ENCODE measurements around the gene RGL2.
A peak's percentile ranks its signal among the peaks of the same experiment; 100 is the strongest.
"Not testable (repeated sequence)": the region's sequence is repeated elsewhere in the genome, so short reads cannot be mapped to it uniquely, and the experiment has no call there.

Gene RGL2, protein sequence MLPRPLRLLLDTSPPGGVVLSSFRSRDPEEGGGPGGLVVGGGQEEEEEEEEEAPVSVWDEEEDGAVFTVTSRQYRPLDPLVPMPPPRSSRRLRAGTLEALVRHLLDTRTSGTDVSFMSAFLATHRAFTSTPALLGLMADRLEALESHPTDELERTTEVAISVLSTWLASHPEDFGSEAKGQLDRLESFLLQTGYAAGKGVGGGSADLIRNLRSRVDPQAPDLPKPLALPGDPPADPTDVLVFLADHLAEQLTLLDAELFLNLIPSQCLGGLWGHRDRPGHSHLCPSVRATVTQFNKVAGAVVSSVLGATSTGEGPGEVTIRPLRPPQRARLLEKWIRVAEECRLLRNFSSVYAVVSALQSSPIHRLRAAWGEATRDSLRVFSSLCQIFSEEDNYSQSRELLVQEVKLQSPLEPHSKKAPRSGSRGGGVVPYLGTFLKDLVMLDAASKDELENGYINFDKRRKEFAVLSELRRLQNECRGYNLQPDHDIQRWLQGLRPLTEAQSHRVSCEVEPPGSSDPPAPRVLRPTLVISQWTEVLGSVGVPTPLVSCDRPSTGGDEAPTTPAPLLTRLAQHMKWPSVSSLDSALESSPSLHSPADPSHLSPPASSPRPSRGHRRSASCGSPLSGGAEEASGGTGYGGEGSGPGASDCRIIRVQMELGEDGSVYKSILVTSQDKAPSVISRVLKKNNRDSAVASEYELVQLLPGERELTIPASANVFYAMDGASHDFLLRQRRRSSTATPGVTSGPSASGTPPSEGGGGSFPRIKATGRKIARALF

DNA sequence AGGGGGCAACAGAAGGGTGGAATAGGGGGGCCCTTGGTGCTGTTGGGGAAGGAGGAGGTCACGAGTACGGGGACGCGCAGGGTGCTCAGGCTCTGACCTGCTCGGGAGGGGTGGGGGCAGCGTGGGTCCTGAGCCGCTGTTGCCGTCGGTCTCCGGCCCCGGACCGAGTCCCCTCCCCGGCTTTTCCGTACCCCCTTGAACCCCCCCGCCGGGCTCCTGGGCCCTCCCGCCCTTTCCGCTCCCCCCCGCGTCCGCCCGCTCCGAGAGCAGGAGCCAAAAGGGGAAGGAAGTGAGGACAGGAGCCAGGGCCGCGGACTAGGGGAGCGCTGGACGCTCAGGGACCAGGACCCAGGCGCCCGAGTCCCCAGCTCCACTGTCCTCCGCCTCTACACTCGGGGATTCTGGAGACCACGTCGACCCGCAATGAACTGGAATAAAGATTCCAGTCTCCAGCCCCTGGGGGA lies at the start of gene RGL2:
Gene RGL2, minus strand, starts transcription at position 170 of the 464 bp plus-strand sequence. CDS start 332 bp downstream, outside the sequence.
- peak; percentile 66 for DNase-seq

DNA sequence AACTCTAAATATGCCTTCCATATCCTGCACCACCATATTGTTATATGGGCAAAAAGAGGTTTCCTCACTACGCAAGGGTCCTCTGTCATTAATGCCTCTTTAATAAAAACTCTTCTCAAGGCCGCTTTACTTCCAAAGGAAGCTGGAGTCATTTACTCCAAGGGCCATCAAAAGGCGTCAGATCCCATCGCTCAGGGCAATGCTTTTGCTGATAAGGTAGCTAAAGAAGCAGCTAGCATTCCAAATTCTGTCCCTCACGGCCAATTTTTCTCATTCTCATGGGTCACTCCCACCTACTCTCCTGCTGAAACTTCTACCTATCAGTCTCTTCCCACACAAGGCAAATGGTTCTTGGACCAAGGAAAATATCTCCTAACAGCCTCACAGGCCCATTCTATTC lies 49.1 kb upstream of the RGL2 start:
- no peak for DNase-seq

DNA sequence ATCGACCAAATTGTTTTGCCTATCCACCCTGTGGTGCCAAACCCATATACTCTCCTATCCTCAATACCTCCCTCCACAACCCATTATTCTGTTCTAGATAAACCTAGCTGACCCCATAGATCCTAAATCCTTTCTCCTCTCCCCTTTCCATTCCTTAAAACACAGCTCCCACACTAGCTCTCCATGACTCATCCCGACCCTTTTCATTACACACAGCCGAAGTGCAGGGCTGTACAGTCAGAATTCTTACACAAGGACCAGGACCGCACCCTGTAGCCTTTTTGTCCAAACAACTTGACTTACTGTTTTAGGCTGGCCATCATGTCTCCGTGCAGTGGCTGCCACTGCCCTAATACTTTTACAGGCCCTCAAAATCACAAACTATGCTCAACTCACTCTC lies 48.2 kb upstream of the RGL2 start:
- DNase-seq: not testable (repeated sequence)

DNA sequence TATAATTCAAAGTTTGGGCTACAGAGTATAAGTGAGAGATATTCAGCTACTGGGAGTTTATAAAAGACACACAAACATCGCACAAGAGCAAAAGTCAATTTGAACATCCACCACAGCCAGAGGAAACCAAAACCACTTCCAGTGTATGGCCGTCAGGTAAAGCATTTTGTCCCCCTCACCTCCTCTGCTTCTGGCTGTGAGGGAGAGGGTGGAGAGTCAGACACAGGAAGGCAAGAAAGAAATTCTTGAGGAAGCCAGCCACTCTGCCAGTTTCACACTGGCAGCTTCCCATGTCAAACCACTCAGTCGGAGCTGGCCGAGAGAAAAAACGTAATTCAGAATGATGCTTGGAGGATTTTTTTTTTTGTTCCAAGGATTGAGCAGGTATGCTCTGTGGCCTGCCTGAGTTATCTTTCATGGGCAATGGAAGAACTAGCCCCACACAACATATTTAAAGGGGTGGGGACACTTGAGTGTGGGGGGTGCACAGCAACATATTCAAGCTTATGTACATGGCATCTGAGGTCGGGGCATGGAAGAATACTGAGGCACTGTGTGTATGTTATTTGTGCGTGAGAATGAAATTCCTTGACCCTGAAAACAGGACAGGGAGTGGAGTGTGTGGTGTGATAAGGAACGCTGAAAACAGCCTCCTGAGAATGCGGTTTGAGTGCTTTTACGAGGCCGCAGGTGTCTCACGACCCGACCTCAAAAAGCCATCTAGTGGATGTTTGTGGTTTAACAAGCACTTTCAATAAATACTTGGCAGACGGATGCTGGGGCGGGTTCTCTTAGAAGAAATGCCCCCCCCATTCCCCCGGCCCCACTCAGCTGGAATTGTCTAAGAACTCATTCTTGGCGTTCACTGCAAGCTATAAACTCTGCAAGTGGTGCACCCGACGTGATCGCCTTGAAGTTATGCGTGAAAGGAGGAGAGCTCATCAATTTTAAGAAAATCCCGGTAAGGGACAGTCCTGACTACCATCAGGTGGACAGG lies 46.3 kb upstream of the RGL2 start:
- DNase-seq: peak; percentile 82

DNA sequence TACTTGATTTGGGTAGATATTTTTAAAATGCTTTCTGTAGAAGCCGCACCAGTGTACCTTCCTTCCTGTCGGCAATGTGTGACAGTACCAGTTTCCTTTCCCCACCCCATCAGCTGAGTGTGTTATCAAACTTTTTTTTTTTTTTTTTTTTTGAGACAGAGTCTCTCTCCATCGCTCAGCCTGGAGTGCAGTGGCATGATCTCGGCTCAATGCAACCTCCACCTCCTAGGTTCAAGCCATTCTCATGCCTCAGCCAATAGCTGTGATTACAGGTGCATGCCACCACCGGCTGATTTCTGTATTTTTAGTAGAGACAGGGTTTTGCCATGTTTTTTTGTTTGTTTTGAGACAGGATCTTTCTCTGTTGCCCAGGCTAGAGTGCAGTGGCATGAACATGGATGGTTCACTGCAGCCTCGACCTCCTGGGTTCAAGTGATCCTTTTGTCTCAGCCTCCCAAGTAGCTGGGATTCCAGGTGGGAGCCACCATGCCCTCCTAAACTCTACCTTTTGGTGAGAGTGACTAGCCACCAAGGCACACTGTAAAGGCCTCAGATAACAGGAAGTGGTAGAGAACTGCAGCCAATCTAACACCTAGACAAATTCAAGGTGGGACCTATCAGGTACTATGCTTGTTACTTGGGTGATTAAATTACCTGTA lies 45.3 kb upstream of the RGL2 start:
- peak; percentile 63 for DNase-seq

DNA sequence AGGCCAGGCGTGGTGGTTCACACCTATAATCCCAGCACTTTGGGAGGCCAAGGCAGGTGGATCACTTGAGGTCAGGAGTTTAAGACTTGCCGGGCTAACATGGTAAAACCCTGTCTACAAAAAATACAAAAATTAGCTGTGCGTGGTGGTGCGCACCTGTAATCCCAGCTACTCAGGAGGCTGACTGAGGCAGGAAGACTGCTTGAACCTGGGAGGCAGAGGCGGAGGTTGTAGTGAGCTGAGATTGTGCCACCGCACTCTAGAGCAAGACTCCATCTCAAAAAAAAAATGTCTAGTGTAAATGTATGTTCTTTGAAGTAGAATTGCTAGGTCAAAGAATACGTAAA lies 44.8 kb upstream of the RGL2 start:
- DNase-seq: not testable (repeated sequence)

DNA sequence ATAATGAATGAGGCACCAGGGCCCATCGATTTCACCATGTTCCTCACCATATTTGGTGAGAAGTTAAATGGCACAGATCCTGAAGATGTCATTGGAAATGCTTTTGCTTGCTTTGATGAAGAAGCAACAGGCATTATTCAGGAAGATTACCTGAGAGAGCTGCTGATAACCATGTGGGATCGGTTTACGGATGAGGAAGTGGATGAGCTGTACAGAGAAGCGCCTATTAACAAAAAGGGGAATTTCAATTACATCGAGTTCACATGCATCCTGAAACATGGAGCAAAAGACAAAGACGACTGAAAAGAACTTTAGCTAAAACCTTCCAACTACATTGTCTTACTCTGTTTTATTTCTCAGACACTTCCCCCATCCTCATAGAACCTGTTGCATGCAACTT lies 40.5 kb upstream of the RGL2 start:
- no peak for DNase-seq

DNA sequence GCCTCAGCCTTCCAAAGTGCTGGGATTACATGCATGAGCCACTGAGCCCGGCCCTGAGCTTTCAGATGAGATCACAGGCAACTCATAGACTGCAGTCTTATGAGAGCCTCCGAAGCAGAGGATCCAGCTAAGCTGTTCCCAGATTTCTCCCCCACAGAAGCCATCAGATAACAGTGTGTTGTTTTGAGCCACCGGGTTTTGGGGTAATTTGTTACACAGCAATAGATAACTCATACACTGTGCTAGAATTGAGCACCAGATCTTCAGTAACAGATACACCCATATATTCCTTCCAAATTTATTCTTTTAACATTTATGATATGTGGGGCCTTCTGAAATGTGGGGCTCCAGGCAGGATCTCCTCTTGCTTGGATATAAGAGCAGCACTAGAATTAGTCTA lies 37.8 kb upstream of the RGL2 start:
- DNase-seq: no peak

DNA sequence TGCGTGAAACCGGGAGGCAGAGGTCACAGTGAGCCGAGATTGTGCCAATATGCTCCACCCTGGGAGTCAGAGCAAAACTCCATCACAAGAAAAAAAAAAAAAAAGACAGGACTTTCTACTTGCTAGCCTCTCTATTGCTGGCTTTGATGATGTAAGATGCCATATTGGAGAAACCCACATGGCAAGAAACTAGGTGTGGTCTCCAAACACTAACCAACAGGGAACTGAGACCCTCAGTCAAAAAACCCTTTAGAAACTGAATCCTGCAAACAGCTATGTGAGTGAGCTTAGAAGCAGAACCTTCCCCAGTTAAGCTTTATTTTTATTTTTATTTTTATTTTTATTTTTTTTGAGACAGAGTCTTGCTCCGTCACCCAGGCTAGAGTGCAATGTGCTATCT lies 37.2 kb upstream of the RGL2 start:
- DNase-seq: no peak

DNA sequence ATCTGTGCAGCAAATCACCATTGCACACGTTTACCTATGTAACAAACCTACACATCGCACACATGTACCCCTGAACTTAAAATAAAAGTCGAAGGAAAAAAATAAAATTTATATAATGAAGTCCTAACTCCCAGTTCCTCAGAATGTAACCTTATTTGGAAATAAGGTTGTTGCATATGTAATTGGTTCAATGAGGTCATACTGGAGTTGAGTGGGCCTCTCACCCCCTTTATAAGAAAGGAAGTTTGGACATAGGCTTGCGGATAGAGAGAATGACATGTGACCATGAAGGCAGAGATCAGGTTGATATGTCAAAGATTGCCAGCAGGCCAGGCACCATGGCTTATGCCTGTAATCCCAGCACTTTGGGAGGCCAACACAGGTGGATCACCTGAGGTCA lies 34.9 kb upstream of the RGL2 start:
- DNase-seq: no peak

DNA sequence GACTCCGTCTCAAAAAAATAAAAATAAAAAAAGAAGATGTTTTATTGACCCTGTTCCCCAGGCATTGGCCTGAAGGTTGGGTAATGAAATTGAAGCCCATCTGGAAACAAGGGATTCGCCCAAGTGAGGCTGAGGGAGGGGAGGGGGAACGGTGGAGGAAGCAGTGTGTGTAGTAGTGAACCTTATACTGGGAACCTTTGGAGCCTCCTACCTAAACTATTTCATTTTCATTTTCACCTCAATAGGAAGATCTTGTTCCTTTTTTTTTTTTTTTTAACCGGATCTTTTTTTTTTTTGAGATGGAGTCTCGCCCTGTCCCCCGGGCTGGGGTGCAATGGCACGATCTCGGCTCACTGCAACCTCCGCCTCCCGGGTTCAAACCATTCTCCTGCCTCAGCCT lies 32.0 kb upstream of the RGL2 start:
- no peak for DNase-seq

DNA sequence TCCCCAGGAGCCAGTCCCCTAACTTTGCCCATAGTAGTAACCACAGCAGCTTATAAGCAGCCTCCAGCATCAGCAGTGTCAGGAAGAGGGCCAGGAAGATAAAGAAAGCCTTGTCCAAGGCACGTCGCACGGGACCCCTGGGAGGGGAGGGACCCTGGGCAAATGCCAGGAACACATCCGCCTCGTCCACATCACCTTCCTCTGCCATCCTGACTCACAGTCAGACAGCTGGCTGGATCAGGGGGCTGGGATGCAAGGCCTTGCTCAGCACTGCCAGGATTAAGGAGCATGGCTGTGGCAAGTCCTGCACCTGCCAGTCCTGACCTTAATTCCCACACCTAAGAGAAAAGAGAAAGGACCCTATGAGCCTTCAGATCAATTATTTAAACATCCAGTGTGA lies 30.3 kb upstream of the RGL2 start:
- DNase-seq: no peak

DNA sequence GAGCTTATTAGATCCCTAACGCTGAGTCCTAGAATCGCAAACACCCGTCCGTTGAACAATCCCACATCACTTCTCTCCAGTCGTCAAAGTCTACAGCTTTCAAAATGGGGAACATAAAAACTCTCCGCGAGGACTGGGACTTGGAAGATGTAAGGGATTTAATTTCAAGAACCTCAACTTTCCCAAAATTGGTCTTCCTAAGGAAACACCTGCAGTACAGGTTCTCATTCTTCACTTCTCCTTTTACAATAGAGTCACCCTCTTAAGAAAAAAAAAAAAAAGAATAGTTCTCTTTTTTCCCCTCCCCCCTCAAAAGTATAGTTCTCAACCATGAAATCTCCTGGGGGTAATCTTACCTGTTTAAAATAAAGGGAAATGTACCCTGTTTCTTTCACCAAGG lies 25.4 kb upstream of the RGL2 start:
- DNase-seq: no peak

DNA sequence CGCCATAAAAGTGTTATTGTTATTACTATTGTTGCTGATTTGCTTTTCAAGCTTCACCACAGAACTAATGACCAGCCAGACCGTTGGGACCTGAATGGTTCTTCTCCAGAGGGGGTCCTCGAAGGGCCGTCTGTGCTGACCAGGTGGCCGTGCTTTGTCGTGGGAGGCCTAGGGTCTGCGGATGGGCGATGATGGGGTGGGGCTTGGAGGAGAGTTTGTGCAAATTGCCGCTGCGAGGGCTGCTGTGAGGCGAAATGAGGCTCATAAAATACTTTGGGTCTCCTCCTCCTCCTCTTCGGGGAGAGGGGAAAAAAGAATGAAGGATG lies 24.8 kb upstream of the RGL2 start:
- DNase-seq: no peak

DNA sequence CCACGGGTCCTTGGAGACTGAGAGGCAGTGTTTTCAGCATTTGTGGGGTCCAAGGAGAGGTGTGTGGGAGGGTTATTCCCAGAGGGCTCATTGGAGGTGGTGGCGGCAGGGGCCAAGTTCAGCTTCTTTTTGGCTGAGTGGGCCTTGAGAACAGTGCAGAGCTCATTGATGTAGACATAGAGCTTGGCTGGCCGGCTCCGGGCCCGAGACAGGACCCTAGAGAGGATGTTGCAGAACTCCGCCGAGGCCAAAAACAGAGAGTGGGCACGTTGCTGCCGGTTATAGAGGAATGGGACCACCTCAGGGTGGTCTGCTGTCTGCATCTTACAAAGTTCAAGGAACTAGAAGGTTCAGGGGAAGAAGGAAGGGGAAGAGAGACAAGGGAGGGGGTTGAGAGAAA lies 22.5 kb upstream of the RGL2 start:
- no peak for DNase-seq

DNA sequence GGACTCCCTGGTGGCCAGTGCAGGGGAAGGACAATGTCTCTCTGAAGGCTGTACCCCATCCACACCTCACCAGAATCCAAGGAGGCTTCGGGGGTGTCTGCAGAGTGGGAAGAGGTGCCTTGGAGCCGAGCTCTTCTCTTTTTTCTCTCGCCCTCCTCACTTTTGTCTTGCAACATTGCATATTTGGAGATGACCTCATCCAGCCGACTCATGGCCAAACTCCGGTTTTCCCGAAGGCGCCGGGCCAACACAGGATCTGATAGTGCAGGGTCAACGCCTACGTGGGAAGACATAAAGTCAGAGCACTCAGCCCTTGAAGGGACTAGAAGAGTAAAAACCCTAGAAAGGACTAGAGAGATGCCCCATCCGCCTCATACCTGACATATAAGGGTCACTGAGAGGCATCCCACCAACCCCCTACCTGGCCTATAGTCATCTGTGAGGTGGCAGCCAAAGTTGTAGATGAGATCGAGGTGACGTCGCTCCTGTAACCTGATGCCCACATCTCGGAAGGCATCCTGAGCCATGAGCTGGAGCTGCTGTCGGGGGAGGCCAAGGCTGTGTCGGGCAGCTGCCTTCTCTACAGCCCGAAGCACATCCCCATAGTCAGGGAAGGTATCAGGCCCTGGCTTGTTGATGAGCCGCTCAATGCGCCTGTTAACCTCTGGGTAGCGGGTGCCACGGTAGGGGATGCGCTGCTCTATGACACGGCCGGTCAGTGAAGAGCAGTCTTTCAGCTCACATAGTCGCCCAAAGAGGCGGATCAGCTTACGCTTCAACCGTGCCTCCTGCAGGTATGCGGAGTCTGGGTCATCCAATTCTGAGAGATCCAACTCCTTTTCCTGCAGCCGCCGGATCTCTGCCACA lies 21.8 kb upstream of the RGL2 start:
- DNase-seq: no peak

DNA sequence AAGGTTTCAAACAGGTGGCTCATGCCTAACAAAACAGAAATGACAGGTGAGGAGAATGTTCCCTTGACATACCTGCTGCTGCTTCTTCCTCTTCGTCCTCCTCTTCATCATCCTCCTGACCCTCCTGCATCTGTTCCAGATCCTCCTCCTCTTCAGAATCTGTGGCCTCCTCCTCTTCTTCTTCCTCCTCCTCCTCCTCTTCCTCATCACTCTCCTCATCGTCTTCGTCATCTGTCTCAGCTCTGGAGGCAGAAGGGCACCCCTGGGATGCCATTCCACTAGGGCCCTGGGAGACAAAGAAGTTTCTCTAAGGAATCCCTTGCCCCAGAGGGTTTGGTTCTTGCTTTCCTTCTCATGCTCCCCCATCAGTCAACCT lies 21.2 kb upstream of the RGL2 start:
- no peak for DNase-seq

DNA sequence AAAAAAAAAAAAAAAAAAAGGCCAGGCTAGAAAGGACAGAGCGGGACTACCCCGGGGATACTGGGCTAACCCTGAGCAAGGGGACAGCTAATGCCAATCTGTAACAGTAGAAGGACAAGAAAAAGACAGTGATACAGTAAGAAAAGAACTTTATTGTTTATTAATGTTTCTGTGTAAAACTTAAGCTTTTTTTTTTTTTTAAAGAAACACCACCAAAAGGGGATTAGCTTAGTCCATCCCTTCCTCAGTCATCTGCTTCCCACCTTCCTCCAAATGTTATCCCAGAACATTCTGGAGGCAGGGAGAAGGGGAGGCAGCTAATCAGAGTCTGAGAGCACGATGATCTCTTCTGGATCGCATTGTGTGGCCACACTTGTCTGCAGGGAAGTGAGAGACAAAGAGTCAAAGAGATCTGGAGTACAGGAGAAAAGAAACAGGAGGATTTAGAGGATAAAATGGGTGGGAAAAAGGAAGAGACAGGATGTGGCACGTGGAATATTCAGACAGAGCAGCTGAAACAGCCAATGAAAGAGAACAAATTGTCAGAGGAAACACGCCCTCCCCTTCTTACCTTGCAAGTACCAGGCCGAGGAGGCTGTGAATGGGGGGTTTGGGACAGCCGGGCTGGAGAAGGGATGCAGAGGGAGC lies 19.8 kb upstream of the RGL2 start:
- no peak for DNase-seq

DNA sequence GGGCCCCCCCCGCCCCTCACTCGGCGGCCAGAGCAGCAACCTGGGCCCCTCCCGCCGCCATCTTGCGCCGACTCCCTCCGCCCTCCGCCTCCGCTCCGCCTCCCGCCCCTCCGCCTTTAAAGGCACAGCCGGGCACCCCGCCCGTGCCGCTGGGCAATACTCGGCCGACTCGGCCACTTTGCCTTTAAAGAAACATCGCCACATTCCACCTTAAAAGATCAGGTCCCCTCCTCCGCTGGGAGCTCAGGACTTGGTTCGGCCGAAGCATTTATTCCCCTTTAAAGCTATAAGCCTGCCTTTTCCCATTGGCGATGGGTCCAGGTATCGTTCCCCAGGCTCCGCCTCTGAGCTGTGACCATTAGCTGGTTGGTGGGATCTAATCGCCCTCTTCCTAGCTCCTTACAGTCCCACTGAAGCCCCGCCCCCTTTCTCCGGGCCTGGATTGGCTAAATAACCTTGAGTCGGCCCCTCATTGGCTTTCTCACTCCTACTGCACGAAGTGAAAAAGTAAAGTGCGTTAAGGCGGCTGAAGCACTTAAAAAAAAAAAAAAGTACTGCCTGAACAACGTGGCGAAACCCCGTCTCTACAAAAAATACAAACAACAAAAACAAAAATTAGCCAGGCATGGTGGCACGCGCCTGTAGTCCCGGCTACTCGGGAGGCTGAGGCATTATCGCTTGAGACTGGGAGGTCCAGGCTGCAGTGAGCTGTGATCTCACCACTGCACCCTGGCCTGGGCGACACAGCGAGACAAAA lies 19.1 kb upstream of the RGL2 start, which contains the start of gene ZBTB22:
Gene ZBTB22, minus strand, starts transcription at position 76 of the 757 bp plus-strand sequence. CDS start 828 bp downstream, outside the sequence.
- DNase-seq: peak; percentile 97

DNA sequence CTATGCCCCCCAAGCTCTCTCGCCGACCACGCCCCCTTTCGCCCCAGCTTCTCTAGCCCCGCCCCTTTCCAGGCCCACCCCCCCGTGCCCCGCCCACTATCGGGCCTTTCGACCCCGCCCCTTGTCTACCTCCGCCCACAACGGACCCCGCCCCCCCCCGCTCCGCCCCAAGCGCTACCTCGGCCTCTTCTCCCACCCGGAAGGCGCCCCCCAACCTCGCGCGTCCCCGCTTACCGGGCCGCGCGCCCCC lies 18.6 kb upstream of the RGL2 start:
- no peak for DNase-seq

Data from activated CD4-positive, alpha-beta T cell treated with anti-CD3 and anti-CD28 coated beads, Interleukin-2, Interleukin-6, amounts not matched to agents 100 ng/mL and 50 ng/mL, durations not matched to agents 16 hours and 8 hours (primary cell).